Measurements from ENCODE around the gene WNT6.

WNT6 gene

DNA sequence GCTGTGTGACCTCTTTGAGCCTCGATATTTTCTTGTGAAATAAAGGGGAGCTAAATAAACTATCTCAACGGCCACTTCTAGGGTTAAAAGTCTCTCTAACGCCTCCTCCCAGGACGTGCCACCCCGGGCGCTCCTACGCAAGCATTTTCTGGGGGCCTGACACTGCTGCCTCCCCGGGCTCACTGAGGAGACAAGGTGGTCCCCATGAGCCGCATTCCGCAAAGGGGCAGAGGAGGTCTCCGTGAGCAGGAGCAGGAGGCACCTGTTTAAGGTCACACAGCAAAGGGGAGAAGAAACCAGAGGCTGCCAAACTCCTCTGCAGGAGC lies 20.1 kb downstream of the WNT6 start:
- DNase-seq, result no peak

DNA sequence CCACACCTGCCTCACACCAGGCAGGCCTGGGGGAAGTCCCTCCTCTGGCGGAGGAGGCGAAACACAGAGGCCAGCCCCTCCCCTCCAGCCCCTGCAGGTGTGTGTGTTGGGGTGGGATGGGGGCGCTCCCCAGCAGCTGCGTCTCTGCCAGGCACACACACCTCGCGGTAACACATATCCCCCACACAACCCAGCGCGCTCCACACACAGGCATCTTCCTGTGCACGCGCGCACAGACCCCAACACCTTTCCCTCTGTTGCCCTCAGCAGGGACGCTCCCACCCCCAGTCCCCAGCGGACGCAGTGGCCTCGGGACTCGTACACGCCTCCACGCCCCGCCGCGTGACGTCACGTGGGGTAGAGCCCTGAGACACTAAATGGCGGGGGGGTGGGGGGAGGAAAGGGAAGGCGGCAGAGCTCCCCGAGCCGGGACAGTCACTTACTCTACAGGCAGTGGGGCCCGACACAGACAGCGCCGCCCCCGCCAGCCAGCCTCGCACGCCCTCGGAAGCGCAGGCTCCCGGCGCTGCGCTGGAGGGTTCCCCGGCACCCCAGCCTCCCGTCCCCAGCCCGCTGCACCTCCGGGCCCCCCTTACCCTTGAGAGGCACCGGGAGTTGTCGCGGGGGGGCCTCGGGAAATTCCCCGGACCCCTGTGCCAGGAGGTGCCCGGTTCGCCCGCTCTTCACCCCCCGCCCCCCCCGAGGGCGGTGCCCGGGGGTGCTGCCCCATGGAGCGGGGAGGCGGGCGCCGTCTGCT lies 20.7 kb downstream of the WNT6 start, which contains the start of gene WNT10A:
Gene WNT10A (plus strand): TSS at position 751 of the 757 bp plus-strand sequence. CDS start 144 bp downstream, outside the sequence.
- DNase-seq, result peak in 1 of 2 experiments; percentile 53

DNA sequence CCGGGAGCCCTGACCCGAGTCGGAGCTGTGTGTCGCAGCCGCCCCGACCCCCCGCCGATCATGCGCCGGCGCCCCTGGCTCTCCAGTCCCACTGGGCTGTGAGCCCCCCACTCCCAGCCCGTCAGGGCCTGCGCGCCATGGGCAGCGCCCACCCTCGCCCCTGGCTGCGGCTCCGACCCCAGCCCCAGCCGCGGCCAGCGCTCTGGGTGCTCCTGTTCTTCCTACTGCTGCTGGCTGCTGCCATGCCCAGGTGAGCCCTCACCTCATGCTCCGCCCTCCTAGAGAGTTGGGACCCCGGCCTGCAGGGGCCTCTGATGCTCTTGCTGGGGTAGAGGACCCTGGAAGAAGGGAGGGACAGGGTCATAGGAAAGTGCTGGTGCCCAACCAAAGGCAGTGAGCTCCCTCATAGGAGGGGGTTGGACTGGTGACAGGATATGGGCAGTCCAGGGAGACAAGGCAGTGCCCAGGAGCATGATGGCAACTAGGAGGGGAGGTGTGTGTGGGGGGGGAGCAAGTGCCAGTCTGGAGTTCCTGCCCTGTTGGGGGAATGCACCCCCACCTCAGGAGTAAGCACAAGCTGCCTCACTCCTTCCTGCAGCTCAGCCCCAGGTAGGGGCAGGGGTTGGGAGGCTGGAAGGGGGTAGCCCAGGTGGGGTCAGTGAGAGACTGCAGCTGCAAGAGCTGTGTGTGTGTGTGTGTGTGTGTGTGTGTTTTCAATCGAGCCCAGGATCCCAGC lies 21.4 kb downstream of the WNT6 start:
- DNase-seq, result no peak

DNA sequence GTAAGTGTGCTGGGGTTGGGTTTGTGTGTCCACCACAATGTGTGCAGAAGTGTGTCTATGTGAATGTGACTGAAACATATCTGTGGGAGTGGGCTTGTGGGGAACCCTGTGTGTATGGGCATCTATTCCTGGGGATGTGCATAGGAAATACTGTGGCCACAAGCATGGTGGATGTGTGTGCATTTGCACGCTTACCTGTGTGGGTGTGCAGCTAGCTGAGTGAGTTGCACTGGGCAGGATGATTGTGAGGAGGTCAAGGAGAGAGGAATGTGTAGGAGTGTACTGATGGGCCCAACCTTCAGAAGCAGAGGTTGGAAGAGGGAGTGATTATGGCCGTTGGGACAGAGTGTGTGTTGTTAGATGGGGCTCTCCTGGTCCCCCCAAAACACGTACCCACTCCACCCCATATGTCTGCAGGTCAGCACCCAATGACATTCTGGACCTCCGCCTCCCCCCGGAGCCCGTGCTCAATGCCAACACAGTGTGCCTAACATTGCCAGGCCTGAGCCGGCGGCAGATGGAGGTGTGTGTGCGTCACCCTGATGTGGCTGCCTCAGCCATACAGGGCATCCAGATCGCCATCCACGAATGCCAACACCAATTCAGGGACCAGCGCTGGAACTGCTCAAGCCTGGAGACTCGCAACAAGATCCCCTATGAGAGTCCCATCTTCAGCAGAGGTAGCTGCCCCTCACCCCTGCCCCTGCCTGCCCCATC lies 22.3 kb downstream of the WNT6 start:
- DNase-seq, result no peak

DNA sequence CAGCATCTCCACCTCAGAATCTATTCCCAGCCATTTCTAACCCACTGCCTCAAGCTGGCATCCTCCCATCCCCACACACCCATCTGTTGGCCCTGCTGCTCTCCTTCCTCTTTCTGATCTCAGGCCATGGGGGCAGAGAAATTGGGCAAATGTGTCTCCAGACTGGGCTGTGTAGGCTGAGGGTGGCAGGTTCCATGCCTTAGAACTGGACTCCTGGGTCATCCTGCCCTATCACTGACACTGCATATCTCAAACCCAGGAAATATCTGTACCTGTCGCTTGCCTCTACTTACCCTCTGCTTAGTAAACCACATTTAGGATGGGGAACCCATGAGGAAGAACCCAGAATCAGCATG lies 22.8 kb downstream of the WNT6 start:
- no peak for DNase-seq

DNA sequence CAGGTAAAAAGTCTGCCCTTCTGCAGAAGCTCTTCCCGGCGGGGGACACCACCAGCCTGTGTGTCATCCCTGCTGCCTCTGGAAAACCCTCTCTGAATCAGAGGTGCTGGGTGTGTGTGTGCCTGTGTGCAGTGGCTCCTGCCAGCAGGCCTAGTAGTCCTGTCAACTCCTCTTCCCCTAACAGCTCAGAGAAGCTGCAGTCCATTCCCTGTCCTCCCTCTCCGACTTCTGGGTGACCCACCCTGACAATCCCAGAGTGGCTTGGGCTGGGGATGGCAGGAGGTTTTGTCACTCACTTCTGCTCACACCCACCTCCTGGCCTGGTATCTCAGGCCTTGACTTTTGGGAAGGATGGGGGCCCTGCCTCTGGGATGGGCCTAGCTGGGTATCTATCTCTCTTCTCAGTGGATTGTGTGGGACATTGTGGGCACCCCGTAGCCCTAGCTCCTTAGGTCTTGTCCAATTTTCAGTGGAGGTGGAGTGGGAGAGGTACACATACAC lies 23.3 kb downstream of the WNT6 start:
- no peak for DNase-seq

DNA sequence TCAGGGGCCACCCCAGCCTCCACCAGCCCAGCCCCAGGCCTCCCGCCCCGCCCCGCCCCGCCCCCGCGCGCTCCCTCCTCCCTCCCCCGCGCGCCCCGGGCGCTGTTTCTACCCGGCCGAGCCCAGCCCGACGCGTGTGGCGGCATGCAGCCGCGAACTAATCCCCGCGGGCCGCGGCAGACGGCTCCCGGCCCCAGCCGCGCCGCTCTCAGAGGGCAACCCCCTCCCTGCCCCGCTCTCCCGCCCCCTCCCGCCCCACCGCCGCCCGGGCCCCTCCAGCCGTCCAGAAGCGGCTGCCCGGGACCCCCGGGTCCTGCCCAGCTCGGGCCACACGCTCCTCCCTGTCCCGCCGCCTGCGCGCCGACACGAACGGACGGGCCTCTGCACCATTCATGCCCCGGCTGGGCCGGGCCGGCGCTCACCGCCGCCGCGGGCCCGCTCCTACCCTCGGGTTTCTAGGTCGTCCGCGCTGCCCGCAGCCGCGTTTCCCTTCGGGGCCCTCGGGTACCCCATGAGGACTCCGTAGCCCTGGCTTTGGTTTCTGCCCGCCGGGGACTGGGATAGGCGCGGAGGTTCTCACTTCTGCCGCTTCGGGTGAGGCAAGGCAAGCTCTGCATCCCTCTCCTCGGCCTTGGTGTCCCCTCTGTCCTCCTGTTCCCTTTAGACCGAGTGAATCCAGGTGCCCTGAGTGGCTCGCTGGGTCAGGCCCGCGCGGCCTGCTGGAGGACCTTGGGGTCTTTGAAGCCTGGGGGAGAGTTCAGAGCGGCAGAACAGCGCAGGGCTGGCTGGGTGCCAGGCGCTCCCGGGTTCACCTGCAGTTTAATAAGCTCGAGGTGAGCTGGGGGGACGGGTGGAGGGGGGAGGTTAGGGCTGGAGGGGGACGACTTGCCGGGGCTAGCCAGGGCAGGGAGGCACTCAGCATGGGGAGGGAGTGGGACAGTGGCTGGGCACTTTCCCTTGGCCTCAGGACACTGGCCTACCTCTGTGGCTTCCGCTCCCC lies 24.2 kb downstream of the WNT6 start:
- no peak for DNase-seq

DNA sequence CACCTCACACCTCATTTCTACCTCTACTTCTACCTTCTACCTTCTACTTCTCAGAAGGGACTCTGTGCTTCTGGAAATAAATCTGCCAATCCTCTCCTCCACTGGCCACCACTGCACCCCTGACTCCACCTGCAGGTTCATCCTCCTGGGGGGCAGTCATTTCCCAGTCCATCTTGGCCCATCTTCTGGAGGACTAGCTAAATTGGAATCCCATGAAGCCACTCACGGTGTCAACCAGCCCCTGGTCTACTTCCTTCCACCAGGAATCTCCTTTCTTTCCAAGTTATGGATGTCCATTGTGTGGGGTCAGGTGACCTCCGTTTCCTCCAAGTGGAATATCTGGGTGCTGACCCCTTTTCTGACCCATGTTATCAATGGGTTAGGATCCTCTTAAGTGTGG lies 24.9 kb downstream of the WNT6 start:
- DNase-seq, result no peak

DNA sequence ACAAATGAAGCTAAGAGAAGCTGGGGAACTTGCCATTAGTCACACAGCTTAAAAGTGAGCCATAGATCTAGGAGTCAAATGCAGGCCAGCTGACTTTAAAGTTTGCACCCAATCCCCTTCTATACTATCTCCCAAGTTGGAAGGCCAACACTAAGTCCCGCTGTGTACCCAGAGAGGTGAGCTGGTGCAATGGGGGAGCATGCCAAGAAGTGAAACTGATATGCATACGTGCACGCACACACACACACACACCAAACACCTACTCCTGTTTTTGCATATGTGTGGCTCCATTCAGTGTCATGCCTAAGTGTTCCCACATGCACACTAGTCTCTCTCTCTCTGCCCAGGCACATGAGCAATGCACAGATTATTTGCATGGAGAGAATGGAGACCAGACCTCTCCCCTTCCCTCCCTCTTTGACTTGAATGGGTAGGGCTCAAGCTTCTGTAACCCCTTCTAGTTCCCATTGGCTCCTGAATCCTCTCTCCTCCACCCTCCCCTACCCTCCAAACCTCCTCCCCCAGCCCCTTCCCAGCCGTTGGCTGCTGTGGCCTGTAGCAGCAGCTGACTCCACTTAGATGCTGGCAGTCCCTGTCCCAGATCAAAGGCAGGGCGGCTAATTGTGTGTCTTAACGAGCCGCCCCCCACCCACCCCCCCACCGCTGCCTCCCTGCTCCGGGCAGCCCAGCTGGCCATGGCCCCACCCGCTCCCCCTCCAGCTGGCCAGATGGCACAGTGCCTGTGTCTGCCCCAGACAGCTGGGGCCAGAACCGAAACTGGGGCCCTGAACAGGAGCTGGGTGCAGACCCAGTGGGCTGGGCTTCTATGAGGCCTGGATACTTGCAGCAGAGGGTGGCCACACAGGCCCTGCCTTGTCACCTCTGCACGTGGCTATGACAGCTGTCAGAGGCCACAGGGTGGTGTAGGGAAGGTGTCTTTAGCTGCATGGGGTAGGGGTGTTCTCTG lies 26.7 kb downstream of the WNT6 start:
- peak; percentile 55 to 58 for DNase-seq

DNA sequence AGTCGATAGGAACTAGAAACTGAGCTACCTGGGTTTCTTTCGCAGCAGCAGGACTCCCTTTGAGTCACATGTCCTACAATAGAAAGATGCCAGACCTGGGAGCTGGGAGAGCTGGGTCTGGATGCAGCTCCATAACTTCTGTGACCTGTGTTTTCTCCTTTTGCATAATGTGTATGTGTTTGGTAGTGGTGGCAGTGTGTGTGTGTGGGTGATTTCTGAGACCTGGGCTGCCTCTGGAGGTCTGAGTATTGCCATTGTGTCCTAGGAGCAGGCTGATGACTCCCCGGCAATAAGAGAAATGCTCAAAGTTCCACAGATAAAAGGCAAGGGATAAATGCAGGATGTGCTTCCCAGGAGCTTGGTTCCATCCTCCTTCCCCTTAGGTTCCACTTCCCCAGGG lies 27.5 kb downstream of the WNT6 start:
- no peak for DNase-seq

DNA sequence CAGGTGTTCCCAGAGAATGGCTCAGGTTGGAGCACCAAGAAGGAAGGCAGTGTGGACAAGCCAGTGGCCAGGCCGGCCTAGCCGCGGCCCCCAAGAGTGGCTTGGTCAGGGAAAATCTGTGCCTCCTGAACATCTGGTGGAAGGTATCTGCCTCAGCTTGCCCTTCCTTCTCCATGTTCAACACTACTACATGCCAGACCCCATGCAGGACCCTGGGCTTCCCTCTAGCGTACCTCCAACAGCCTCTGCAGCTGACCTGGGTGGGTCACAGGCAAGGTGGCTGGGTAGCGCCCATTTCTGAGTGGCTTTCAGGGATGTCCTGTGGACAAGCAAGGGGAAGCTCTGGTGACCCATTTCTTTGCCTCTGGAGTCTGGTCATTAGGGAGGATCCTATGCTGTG lies 28.7 kb downstream of the WNT6 start:
- DNase-seq, result no peak

DNA sequence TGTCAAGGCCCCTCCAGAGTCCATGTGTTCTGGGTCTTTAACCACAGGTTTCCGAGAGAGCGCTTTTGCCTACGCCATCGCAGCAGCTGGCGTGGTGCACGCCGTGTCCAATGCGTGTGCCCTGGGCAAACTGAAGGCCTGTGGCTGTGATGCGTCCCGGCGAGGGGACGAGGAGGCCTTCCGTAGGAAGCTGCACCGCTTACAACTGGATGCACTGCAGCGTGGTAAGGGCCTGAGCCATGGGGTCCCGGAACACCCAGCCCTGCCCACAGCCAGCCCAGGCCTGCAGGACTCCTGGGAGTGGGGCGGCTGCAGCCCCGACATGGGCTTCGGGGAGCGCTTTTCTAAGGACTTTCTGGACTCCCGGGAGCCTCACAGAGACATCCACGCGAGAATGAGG lies 30.3 kb downstream of the WNT6 start:
- no peak for DNase-seq

DNA sequence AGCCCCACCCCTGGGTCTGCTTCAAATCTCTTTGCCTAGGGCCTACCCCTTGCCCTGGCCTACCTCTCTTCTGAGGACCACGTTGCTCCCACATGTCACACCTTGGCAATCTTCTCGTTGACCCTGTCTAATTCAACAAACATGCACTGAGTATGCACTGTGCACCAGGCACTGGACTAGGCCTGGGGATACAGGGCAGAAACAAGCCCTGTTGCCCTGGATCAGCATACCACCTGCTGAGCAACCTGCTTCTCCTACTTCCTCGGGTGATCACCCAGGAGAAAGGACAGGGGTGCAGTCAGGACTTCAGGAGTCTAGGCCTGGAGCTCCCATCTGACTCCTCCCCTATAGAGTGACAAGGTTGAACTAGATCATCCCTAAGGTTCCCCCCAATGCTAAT lies 30.8 kb downstream of the WNT6 start:
- DNase-seq, result no peak

DNA sequence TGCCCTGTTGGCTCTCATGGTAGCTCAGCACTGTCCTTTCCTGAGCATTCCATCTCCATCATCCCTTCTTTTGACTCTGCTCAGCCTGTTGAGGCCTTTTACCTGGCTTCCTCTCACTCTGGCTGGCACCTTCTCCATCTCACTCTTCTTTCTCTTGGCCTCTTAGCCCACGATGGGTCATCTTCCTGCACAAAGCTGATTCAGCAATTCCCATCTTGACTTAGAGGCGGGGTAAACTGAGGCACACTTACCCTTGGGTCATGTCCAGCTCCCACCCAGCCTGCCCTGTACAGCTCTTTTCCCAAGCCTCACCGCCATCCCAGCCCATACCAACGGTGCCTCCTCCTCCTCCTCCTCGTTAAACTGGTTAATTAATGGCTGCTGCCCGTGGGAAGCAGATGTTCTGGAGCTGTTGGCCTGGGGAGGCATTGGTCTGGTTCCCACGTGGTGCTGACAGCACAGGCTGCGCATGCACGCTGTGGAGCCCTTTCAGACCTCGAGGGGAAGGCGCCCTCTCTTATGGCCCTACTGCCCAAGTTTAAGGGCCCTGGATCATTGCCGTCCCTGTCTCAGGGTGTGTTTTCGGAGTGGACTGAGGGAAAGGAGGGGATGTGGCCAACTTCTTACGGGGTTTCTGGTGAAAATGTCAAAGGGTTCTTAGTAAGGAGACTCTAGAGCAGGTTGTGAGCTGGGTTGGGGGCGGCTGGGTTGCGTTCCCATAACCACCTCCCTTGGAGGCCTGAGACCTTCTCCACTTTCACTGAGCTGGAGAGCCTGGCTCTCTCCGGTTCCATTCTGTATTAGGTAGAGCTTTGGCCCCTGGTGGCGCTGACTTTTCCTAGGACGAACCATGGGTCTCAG lies 31.9 kb downstream of the WNT6 start:
- no peak for DNase-seq

DNA sequence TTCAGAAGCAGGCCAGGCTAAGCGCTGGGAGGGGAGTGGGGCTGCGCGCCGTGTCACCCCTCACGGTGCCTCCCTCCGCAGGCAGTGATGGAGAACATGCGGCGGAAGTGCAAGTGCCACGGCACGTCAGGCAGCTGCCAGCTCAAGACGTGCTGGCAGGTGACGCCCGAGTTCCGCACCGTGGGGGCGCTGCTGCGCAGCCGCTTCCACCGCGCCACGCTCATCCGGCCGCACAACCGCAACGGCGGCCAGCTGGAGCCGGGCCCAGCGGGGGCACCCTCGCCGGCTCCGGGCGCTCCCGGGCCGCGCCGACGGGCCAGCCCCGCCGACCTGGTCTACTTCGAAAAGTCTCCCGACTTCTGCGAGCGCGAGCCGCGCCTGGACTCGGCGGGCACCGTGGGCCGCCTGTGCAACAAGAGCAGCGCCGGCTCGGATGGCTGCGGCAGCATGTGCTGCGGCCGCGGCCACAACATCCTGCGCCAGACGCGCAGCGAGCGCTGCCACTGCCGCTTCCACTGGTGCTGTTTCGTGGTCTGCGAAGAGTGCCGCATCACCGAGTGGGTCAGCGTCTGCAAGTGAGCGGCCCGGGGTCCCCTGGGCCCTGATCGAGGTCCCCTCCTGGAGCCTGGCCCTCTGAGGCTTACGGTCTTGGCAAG lies 33.2 kb downstream of the WNT6 start:
- peak; percentile 63 to 84 for DNase-seq

DNA sequence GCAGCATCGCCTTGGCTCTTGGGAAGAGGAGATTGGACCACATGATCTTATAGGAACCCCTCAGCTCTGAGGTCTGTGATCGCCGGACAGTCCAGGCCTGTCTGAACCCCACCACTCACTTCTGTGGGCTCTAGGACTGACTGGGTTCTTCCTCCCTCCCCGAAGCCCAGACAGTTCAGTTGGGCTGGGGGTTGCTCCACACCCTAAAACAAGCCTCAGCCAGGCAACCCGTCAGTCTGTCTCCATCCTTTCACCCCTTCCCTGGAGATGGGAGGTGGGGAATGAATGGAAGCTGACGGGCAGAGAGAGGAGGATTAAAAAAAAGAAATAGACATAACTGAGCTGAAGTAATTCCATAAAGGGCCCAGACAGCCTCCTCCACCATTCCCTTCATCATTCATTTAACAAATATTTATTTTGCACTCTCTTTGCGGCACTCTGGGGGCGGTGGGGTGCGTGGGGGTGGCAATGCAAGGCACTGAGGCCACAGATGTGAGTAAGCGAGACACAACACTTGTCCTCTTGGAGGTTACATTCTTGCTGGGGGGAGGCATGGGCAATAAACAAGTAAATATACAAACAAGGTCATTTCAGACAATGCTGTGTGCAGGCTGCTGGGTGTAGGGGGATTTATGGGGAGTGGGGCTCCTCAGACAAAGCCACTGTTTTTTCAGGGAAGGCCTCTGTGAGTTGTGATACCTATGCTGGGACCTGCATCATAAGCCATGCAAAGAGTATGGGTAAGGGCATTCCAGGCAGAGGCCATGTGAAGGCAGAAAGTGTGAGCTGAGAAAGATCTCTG lies 33.9 kb downstream of the WNT6 start:
- no peak for DNase-seq

DNA sequence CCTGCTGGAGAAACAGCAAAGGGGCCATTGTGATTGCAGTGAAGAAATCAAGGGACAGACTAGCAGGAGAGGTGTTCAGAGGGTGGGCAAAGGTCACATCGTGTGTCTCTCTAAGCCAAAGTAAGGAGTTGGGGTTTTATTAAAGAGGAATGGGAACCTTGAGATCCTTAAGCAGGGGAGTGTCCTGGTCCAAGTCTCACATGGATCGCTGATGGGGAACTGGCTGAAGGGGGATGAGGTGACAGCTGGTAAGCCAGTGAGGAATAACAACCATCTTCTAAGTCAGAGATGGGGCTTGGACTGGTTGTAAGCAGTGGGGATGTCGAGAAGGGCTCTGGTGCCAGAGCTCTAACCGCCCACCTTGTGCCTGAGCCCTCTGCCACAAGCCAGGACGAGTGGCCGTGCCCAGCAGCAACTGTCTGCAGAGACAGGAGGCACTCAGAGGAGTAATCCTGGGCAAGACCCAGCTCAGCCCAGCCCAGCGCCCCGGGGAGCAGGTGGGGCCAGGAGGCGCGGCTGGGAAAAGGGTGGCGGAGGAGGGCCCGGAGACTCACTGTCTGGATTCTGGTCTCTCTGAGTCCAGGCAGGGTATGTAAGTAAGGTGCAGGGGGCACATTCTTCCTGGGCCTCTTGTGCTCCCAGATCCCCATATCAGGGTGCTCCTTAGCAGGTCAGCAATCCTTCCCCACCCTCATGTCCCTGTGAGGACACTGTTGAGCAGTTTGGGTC lies 34.7 kb downstream of the WNT6 start:
- peak in 1 of 2 experiments; percentile 30 for DNase-seq

DNA sequence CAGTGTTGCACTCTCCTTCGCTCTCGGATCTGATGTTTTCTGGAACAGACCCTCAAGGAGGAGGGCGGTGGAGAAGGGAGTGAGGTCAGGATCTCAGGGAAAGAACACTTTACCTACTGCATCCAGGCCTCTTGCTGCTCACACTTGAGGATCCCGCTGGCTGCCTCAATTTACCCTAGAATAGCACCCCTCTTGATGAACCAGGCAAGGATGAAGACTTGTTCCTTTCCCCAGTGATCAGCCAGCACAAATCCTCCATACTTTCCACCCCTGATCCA lies 35.2 kb downstream of the WNT6 start:
- DNase-seq, result no peak
